DMS79 (cell line): ENCODE data around the gene RASA4.
"Not testable (repeated sequence)": the region's sequence is repeated elsewhere in the genome, so short reads cannot be mapped to it uniquely, and the experiment has no call there.

Source experiments
- DNase-seq: peaks from one replicate; lab custom pipeline; 2025; lab: John Stamatoyannopoulos, UW

Gene RASA4

GRCh38 chr7:102606848-102607247, 9.7 kb downstream of the RASA4 start:
- not testable (repeated sequence) for DNase-seq

GRCh38 chr7:102604431-102605145, 12.0 kb downstream of the RASA4 start:
- not testable (repeated sequence) for DNase-seq

- not testable (repeated sequence) for DNase-seq
Observed at GRCh38 chr7:102602317-102602716, 14.2 kb downstream of the RASA4 start.

- DNase-seq: not testable (repeated sequence)
Observed at GRCh38 chr7:102599699-102600098, 16.9 kb downstream of the RASA4 start.

- not testable (repeated sequence) for DNase-seq
Observed at GRCh38 chr7:102596036-102596435, 20.5 kb downstream of the RASA4 start.

GRCh38 chr7:102593637-102594334, 22.8 kb downstream of the RASA4 start:
- not testable (repeated sequence) for DNase-seq

- DNase-seq: not testable (repeated sequence)
Observed at GRCh38 chr7:102592477-102593019, 24.0 kb downstream of the RASA4 start.

- DNase-seq: not testable (repeated sequence)
Observed at GRCh38 chr7:102589857-102590256, 26.7 kb downstream of the RASA4 start.

GRCh38 chr7:102583495-102583894, 33.1 kb downstream of the RASA4 start:
- not testable (repeated sequence) for DNase-seq

- not testable (repeated sequence) for DNase-seq
Observed at GRCh38 chr7:102581722-102582121, 34.8 kb downstream of the RASA4 start.

- not testable (repeated sequence) for DNase-seq
Observed at GRCh38 chr7:102578486-102578885, 38.1 kb downstream of the RASA4 start.

- not testable (repeated sequence) for DNase-seq
Observed at GRCh38 chr7:102577315-102578240, 39.0 kb downstream of the RASA4 start.

- not testable (repeated sequence) for DNase-seq
Observed at GRCh38 chr7:102576363-102576762, 40.2 kb downstream of the RASA4 start.

GRCh38 chr7:102574607-102575006, 41.9 kb downstream of the RASA4 start:
- DNase-seq: not testable (repeated sequence)

GRCh38 chr7:102572261-102573239, 44.0 kb downstream of the RASA4 start, which contains the start of gene POLR2J3:
Gene POLR2J3 (minus strand): TSS chr7:102572583. CDS start chr7:102572521, 62 bp downstream.
- DNase-seq: not testable (repeated sequence)

GRCh38 chr7:102568620-102569019, 47.9 kb downstream of the RASA4 start:
- DNase-seq: not testable (repeated sequence)

- not testable (repeated sequence) for DNase-seq
Observed at GRCh38 chr7:102550808-102551422, 65.6 kb downstream of the RASA4 start, which contains the start of gene SPDYE2. Gene SPDYE2 (plus strand): TSS chr7:102551226. CDS start chr7:102553256, 2,030 bp downstream.

- not testable (repeated sequence) for DNase-seq
Observed at GRCh38 chr7:102546353-102546752, 70.2 kb downstream of the RASA4 start.

- not testable (repeated sequence) for DNase-seq
Observed at GRCh38 chr7:102545288-102545687, 71.3 kb downstream of the RASA4 start.

GRCh38 chr7:102544372-102544771, 72.2 kb downstream of the RASA4 start:
- DNase-seq: not testable (repeated sequence)
